Liver (tissue), 3 donors: ENCODE measurements around the gene ACOXL.
A peak's percentile ranks its signal among the peaks of the same experiment; 100 is the strongest.

Experiments used
- RAD21 ChIP-seq, 2 donors: IDR thresholded peaks; 2 replicates each; pipeline ENCODE4 v1.6.1; 2016; ENCODE audit warnings: antibody characterized with exemption in 2 of 2, mild to moderate bottlenecking in 2 of 2
- YY1 ChIP-seq: IDR thresholded peaks from 2 replicates; pipeline ENCODE4 v1.6.1; 2016; ENCODE audit warnings: antibody characterized with exemption, mild to moderate bottlenecking
- TF ChIP-seq, protein P1 (sequence below): fragments of 150-350 bp; IDR thresholded peaks from 2 replicates; pipeline ENCODE4 v1.5.1; 2017; ENCODE audit warnings: improper control_type of control experiment, low read depth, low read length; ENCODE audit not compliant: missing input control
- donor health status: healthy.
- donor health status: healthy.

GRCh38 chr2:111116843-111117597, 384.6 kb downstream of the ACOXL start:
- TF ChIP-seq, protein P1, sequence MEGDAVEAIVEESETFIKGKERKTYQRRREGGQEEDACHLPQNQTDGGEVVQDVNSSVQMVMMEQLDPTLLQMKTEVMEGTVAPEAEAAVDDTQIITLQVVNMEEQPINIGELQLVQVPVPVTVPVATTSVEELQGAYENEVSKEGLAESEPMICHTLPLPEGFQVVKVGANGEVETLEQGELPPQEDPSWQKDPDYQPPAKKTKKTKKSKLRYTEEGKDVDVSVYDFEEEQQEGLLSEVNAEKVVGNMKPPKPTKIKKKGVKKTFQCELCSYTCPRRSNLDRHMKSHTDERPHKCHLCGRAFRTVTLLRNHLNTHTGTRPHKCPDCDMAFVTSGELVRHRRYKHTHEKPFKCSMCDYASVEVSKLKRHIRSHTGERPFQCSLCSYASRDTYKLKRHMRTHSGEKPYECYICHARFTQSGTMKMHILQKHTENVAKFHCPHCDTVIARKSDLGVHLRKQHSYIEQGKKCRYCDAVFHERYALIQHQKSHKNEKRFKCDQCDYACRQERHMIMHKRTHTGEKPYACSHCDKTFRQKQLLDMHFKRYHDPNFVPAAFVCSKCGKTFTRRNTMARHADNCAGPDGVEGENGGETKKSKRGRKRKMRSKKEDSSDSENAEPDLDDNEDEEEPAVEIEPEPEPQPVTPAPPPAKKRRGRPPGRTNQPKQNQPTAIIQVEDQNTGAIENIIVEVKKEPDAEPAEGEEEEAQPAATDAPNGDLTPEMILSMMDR = peak; percentile 92
- TF ChIP-seq YY1 = no peak
- TF ChIP-seq RAD21 (IDR thresholded peaks at IDR 0.05) = peak; percentile 98
